A549 treated with DMSO at 1 μM for 4 hours (cell line): ENCODE measurements around the gene CBR4. TPM values are rescaled to one million over a fixed set of nuclear protein-coding genes. Genes with fewer than 3 reads are reported as not detected.

Experiments used
- total RNA-seq: library from RNA; stranded (reverse); fragments of 200-300 nt; extraction: Qiagen RNA extraction; gene quantifications from 5 replicates; pipeline ENCODE4 v1.2.3, GENCODE V29; 2022; ENCODE audit warnings: low read depth

CBR4 gene
- 3.0 to 6.0 TPM (median 5.6 TPM) in 5 replicates for total RNA-seq

DNA sequence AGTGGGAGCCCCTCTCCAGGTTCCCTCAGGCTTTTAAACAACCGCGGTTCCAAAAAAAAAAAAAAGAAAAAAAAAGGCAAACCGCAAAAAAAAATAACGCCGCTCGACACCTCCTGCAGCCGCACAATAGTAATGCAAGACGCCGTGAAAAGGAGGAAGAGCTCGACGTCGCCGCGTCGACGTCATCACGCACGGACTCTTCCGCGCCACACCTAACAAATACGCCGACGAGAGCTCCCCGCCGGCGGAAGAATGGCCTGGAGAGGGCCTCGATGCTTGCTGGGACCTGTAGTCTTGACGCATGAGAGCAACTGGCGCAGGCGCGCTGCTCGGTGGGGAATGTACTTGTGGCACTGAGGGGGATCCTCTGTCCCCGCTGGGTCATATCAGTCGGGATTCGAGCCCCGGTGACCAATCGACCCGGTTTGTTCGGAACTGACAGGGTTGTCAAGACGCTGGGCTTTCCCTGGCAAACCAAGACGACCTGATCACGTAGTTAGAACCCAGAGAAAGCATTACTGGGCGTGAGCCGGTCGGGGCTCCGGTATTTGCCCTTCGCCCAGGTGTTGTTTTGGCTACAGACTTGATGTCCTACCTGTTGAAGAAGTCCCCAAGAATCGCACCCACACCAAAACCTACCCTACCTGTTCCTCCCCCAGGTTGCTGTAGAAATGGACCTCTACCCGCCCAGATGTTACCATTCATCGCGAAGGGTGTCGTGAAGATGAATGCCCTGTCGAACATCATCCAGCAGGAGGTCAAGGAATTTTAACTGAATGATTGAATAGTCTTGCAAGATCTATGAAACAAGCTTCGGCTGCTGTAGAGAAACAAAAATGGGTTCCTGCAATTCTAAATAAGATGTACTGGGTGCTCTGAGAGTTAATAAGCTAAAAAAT lies at the start of gene CBR4:
Gene CBR4, minus strand, starts transcription at position 131 of the 899 bp plus-strand sequence. CDS start 166 bp downstream, outside the sequence.

